Suprapubic skin (tissue), 4 donors: ENCODE data around the gene ERC2.

ENCODE experiments used
- POLR2A ChIP-seq, 2 donors: fragments of 450-650 bp; IDR thresholded peaks; one replicate each; pipeline ENCODE4 v1.6.1; 2017; ENCODE audit warnings: antibody characterized with exemption in 2 of 2, mild to moderate bottlenecking in 2 of 2, moderate library complexity in 2 of 2
- POLR2AphosphoS5 ChIP-seq, 3 donors: sonication (generic); formaldehyde crosslinking; IDR thresholded peaks; one replicate each; pipeline ENCODE4 v1.6.1; 2017; ENCODE audit warnings: antibody characterized with exemption in 3 of 3
- TF ChIP-seq, protein P1 (sequence below), 2 donors: fragments of 200-600 bp in 1 of 2; fragments of 450-650 bp in 1 of 2; sonication (generic) in 1 of 2; IDR thresholded peaks; one replicate each; pipeline ENCODE4 v1.5.1; 2016 to 2019; ENCODE audit warnings: antibody characterized with exemption in 2 of 2, mild to moderate bottlenecking in 1 of 2, moderate library complexity in 1 of 2

DNA sequence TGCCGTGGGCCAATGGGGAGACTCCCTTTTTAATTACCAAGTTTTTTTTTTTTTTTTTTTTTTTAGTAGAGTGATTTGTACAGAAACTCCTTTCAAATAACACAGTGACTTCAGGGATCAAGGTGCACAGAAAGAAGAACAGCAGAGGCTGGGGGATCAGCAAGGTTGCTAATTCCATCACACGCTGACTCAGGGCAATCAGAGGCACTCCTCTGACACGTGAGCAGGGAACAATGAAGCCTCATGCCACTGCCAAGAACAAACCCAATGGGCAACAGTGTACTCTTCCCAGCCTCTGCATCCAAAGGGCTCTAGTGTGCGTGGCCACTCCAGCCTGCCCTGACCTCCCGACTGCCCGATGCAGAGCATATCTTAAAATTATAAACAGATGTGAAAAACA lies 794.5 kb downstream of the ERC2 start:
- TF ChIP-seq POLR2A (IDR thresholded peaks at IDR 0.05) (no peak), POLR2AphosphoS5 (IDR thresholded peaks at IDR 0.05) (no peak)
- TF ChIP-seq, protein P1, sequence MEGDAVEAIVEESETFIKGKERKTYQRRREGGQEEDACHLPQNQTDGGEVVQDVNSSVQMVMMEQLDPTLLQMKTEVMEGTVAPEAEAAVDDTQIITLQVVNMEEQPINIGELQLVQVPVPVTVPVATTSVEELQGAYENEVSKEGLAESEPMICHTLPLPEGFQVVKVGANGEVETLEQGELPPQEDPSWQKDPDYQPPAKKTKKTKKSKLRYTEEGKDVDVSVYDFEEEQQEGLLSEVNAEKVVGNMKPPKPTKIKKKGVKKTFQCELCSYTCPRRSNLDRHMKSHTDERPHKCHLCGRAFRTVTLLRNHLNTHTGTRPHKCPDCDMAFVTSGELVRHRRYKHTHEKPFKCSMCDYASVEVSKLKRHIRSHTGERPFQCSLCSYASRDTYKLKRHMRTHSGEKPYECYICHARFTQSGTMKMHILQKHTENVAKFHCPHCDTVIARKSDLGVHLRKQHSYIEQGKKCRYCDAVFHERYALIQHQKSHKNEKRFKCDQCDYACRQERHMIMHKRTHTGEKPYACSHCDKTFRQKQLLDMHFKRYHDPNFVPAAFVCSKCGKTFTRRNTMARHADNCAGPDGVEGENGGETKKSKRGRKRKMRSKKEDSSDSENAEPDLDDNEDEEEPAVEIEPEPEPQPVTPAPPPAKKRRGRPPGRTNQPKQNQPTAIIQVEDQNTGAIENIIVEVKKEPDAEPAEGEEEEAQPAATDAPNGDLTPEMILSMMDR (IDR thresholded peaks at IDR 0.05), result no peak
